Inflammatory macrophage treated with lipopolysaccharide for 1 hour (primary cell): ENCODE data around the gene RALGPS1.

ENCODE experiments used
- DNase-seq, 2 donors: peaks; one replicate each; pipeline ENCODE4 v3.0.0-alpha.2; 2020 to 2022

The RALGPS1 gene

GRCh38 chr9:127105805-127106465 lies 191.4 kb downstream of the RALGPS1 start:
- DNase-seq, result no peak

- DNase-seq, result no peak
These were observed 191.9 kb downstream of the RALGPS1 start for GRCh38 chr9:127106466-127106855.

GRCh38 chr9:127107171-127107928 lies 192.8 kb downstream of the RALGPS1 start:
- DNase-seq, result no peak

- DNase-seq, result no peak
These were observed 193.6 kb downstream of the RALGPS1 start for GRCh38 chr9:127107929-127108876.

- no peak for DNase-seq
These were observed 194.7 kb downstream of the RALGPS1 start for GRCh38 chr9:127109212-127109711.

GRCh38 chr9:127112056-127112455 lies 197.5 kb downstream of the RALGPS1 start:
- DNase-seq, result no peak

GRCh38 chr9:127112735-127113161 lies 198.2 kb downstream of the RALGPS1 start:
- DNase-seq, result no peak

GRCh38 chr9:127113191-127113972 lies 198.8 kb downstream of the RALGPS1 start:
- no peak for DNase-seq

GRCh38 chr9:127114606-127115005 lies 200.0 kb downstream of the RALGPS1 start:
- no peak for DNase-seq

- no peak for DNase-seq
These were observed 201.6 kb downstream of the RALGPS1 start for GRCh38 chr9:127116088-127116726.

- no peak for DNase-seq
These were observed 202.4 kb downstream of the RALGPS1 start for GRCh38 chr9:127116957-127117356.

GRCh38 chr9:127117801-127118200 lies 203.2 kb downstream of the RALGPS1 start:
- DNase-seq, result no peak

- no peak for DNase-seq
These were observed 204.2 kb downstream of the RALGPS1 start for GRCh38 chr9:127118597-127119319.

- no peak for DNase-seq
These were observed 204.7 kb downstream of the RALGPS1 start for GRCh38 chr9:127119320-127119709.

- no peak for DNase-seq
These were observed 207.1 kb downstream of the RALGPS1 start for GRCh38 chr9:127121628-127122175.

GRCh38 chr9:127122176-127123063 lies 207.8 kb downstream of the RALGPS1 start, which contains the start of gene ANGPTL2:
ANGPTL2 (minus strand) TSS chr9:127122635; CDS start chr9:127108731, 13,904 bp downstream.
- peak; percentile 11 to 17 for DNase-seq

GRCh38 chr9:127123064-127123890 lies 208.7 kb downstream of the RALGPS1 start:
- no peak for DNase-seq

GRCh38 chr9:127124111-127124531 lies 209.5 kb downstream of the RALGPS1 start:
- DNase-seq, result no peak
